GM12878 (cell line): ENCODE data around the gene PRSS37. TPM values are rescaled to one million over a fixed set of nuclear protein-coding genes. Genes with fewer than 3 reads are reported as not detected.
A peak's percentile ranks its signal among the peaks of the same experiment; 100 is the strongest.

Experiments
- BRCA1 ChIP-seq: IDR thresholded peaks from 2 replicates; pipeline ENCODE4 v1.6.1; 2011; ENCODE audit warnings: low read depth, low read length, improper control_type of control experiment
- DPF2 ChIP-seq: fragments of 450-650 bp; IDR thresholded peaks from 2 replicates; pipeline ENCODE4 v1.6.1; 2017; ENCODE audit warnings: mild to moderate bottlenecking
- IKZF2 ChIP-seq, 2 experiments: fragments of 450-650 bp; IDR thresholded peaks; 2 replicates each; pipeline ENCODE4 v1.6.1; 2017; ENCODE audit warnings: mild to moderate bottlenecking in 2 of 2, moderate library complexity in 2 of 2
- MTA3 ChIP-seq: IDR thresholded peaks from 2 replicates; pipeline ENCODE4 v1.6.1; 2012; ENCODE audit warnings: low read length, inconsistent platforms, borderline replicate concordance
- MYB ChIP-seq: fragments of 150-350 bp; IDR thresholded peaks from 2 replicates; pipeline ENCODE4 v1.6.1; 2014; ENCODE audit warnings: mild to moderate bottlenecking, low read depth, low read length, borderline replicate concordance
- NFYA ChIP-seq: IDR thresholded peaks from 2 replicates; pipeline ENCODE4 v1.6.1; 2011; ENCODE audit warnings: low read depth, mild to moderate bottlenecking, low read length, improper control_type of control experiment, borderline replicate concordance
- NR2C2 ChIP-seq: IDR thresholded peaks from 2 replicates; pipeline ENCODE4 v1.6.1; 2011; ENCODE audit warnings: borderline replicate concordance, low read depth; ENCODE audit not compliant: control insufficient read depth, insufficient read length
- RB1 ChIP-seq: fragments of 450-650 bp; formaldehyde crosslinking; IDR thresholded peaks from 2 replicates; pipeline ENCODE4 v1.6.1; 2017; ENCODE audit warnings: mild to moderate bottlenecking, borderline replicate concordance
- RBBP5 ChIP-seq: fragments of 200-600 bp; sonication (generic); conservative IDR thresholded peaks from 2 replicates; pipeline ENCODE4 v1.6.1; 2016
- RFX5 ChIP-seq: IDR thresholded peaks from 2 replicates; pipeline ENCODE4 v1.6.1; 2011; ENCODE audit warnings: low read depth, low read length, improper control_type of control experiment
- RUNX3 ChIP-seq: IDR thresholded peaks from 2 replicates; pipeline ENCODE4 v1.6.1; 2012; ENCODE audit warnings: low read length, inconsistent platforms
- SIN3A ChIP-seq: IDR thresholded peaks from 2 replicates; pipeline ENCODE4 v1.6.1; 2012; ENCODE audit warnings: low read depth, low read length, improper control_type of control experiment
- SPI1 ChIP-seq: IDR thresholded peaks from 2 replicates; pipeline ENCODE4 v1.6.1; 2011; ENCODE audit warnings: low read depth, mild to moderate bottlenecking, low read length, moderate library complexity, borderline replicate concordance; ENCODE audit not compliant: insufficient read depth
- SREBF1 ChIP-seq: IDR thresholded peaks from 2 replicates; pipeline ENCODE4 v1.6.1; 2012; ENCODE audit warnings: mild to moderate bottlenecking, low read length
- SRF ChIP-seq, 2 experiments: IDR thresholded peaks; 2 replicates each; pipeline ENCODE4 v1.6.1; 2011; ENCODE audit warnings: low read depth in 2 of 2, low read length in 2 of 2, mild to moderate bottlenecking in 1 of 2, moderate library complexity in 1 of 2
- STAT3 ChIP-seq: IDR thresholded peaks from 2 replicates; pipeline ENCODE4 v1.6.1; 2011; ENCODE audit warnings: low read depth, low read length, improper control_type of control experiment
- TARDBP ChIP-seq: IDR thresholded peaks from 2 replicates; pipeline ENCODE4 v1.6.1; 2016; ENCODE audit warnings: borderline replicate concordance
- ZNF622 ChIP-seq: fragments of 450-650 bp; IDR thresholded peaks from 2 replicates; pipeline ENCODE4 v1.6.1; 2017; ENCODE audit warnings: mild to moderate bottlenecking, inconsistent platforms
- ZSCAN29 ChIP-seq: fragments of 450-650 bp; IDR thresholded peaks from 2 replicates; pipeline ENCODE4 v1.6.1; 2017; ENCODE audit warnings: mild to moderate bottlenecking, moderate library complexity
- polyA plus RNA-seq, 11 experiments: library from polyadenylated mRNA; depleted of rRNA in 4 of 11; unstranded in 6 of 11; stranded (reverse) in 5 of 11; fragments of >200 nt; fragmentation: Nextera tagmentation in 4 of 11; fragmentation: Illumina TruSeq in 1 of 11; extraction: Ambion mirVana in 4 of 11; extraction: Trizol in 1 of 11; gene quantifications; 1 replicate in 1 of 11; 2 replicates in 10 of 11; pipeline versions ENCODE4 v1.2.1 to v1.2.3, GENCODE V29; 2011 to 2016; ENCODE audit warnings: inconsistent platforms in 2 of 11, missing spikeins in 2 of 11, low read depth in 1 of 11
- total RNA-seq, 4 experiments: library from RNA; depleted of rRNA in 3 of 4; stranded (reverse); fragments of >200 nt in 3 of 4; fragmentation: Illumina TruSeq in 1 of 4; extraction: Trizol in 1 of 4; gene quantifications; 2 replicates each; pipeline versions ENCODE4 v1.2.1 to v1.2.3, GENCODE V29; 2013 to 2021
- TF ChIP-seq, protein P1 (sequence below): fragments of 450-650 bp; conservative IDR thresholded peaks from 2 replicates; pipeline ENCODE4 v1.6.1; 2017; ENCODE audit warnings: mild to moderate bottlenecking, moderate library complexity
- TF ChIP-seq, protein P2 (sequence below): fragments of 450-650 bp; IDR thresholded peaks from 2 replicates; pipeline ENCODE4 v1.6.1; 2018; ENCODE audit warnings: mild to moderate bottlenecking, low read depth, moderate library complexity; ENCODE audit not compliant: partially characterized antibody
- TF ChIP-seq, protein P3 (sequence below): IDR thresholded peaks from 2 replicates; pipeline ENCODE4 v1.6.1; 2012; ENCODE audit warnings: improper control_type of control experiment, low read depth, low read length; ENCODE audit not compliant: insufficient replicate concordance

PRSS37 gene
- total and polyA plus RNA-seq, 10 of the 15 experiments (the other 5 are each of a cell fraction or from before 2014, with no cell fraction given) = not detected

DNA sequence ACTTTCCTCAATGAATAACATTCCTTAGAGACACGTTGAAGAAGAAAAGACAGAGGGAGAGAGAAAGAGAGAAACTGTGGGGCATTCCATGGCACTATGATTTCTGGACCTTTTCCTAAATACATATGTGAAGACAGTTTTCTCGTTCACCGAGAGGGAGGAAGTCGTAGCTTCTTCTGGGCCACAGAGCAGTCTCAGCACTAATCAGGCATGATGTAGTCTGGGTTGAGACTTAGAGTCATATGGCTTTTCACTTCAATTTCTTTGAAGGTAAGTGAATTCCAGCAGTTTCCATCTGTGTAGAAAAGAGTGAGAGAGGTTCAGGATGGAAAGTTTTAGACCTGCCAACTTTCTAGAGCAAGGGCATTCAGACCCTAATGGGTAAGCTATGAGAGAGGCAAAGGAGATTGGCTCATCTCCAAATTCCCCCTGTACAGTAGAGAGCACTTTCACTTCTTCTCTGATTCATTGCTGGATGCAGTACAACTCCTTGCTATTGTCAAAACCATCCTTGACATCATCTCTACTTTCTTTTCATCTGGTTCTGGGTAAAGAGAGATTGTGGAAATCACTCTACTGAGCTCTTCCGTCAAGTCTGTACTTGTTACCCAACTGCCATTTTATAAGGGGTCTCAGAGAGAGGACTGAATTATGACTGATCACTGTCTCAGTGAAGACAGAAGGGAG is 43.4 kb upstream of the PRSS37 start (continued):
- no peak for TF ChIP-seq BRCA1
- 0 out of 2 replicates have a peak, but pooled peaks have one; percentile 32 for TF ChIP-seq DPF2
- TF ChIP-seq SPI1 = peak; percentile 67
- TF ChIP-seq NFYA = no peak
- TF ChIP-seq, protein P1, sequence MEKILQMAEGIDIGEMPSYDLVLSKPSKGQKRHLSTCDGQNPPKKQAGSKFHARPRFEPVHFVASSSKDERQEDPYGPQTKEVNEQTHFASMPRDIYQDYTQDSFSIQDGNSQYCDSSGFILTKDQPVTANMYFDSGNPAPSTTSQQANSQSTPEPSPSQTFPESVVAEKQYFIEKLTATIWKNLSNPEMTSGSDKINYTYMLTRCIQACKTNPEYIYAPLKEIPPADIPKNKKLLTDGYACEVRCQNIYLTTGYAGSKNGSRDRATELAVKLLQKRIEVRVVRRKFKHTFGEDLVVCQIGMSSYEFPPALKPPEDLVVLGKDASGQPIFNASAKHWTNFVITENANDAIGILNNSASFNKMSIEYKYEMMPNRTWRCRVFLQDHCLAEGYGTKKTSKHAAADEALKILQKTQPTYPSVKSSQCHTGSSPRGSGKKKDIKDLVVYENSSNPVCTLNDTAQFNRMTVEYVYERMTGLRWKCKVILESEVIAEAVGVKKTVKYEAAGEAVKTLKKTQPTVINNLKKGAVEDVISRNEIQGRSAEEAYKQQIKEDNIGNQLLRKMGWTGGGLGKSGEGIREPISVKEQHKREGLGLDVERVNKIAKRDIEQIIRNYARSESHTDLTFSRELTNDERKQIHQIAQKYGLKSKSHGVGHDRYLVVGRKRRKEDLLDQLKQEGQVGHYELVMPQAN = no peak
- no peak for TF ChIP-seq MYB
- peak; percentile 65 to 67; a peak in 3 of 4 replicates for TF ChIP-seq IKZF2 (IDR thresholded peaks at IDR 0.05)
- no peak for TF ChIP-seq ZNF622
- TF ChIP-seq RBBP5 = no peak
- no peak for TF ChIP-seq NR2C2
- TF ChIP-seq SIN3A = no peak
- TF ChIP-seq, protein P2, sequence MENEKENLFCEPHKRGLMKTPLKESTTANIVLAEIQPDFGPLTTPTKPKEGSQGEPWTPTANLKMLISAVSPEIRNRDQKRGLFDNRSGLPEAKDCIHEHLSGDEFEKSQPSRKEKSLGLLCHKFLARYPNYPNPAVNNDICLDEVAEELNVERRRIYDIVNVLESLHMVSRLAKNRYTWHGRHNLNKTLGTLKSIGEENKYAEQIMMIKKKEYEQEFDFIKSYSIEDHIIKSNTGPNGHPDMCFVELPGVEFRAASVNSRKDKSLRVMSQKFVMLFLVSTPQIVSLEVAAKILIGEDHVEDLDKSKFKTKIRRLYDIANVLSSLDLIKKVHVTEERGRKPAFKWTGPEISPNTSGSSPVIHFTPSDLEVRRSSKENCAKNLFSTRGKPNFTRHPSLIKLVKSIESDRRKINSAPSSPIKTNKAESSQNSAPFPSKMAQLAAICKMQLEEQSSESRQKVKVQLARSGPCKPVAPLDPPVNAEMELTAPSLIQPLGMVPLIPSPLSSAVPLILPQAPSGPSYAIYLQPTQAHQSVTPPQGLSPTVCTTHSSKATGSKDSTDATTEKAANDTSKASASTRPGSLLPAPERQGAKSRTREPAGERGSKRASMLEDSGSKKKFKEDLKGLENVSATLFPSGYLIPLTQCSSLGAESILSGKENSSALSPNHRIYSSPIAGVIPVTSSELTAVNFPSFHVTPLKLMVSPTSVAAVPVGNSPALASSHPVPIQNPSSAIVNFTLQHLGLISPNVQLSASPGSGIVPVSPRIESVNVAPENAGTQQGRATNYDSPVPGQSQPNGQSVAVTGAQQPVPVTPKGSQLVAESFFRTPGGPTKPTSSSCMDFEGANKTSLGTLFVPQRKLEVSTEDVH = no peak
- TF ChIP-seq RUNX3 = peak; percentile 82; the same call in 1 of the 2 replicates
- TF ChIP-seq RFX5 = no peak
- peak; percentile 43; the same call in 1 of the 2 replicates for TF ChIP-seq MTA3
- TF ChIP-seq, protein P3, sequence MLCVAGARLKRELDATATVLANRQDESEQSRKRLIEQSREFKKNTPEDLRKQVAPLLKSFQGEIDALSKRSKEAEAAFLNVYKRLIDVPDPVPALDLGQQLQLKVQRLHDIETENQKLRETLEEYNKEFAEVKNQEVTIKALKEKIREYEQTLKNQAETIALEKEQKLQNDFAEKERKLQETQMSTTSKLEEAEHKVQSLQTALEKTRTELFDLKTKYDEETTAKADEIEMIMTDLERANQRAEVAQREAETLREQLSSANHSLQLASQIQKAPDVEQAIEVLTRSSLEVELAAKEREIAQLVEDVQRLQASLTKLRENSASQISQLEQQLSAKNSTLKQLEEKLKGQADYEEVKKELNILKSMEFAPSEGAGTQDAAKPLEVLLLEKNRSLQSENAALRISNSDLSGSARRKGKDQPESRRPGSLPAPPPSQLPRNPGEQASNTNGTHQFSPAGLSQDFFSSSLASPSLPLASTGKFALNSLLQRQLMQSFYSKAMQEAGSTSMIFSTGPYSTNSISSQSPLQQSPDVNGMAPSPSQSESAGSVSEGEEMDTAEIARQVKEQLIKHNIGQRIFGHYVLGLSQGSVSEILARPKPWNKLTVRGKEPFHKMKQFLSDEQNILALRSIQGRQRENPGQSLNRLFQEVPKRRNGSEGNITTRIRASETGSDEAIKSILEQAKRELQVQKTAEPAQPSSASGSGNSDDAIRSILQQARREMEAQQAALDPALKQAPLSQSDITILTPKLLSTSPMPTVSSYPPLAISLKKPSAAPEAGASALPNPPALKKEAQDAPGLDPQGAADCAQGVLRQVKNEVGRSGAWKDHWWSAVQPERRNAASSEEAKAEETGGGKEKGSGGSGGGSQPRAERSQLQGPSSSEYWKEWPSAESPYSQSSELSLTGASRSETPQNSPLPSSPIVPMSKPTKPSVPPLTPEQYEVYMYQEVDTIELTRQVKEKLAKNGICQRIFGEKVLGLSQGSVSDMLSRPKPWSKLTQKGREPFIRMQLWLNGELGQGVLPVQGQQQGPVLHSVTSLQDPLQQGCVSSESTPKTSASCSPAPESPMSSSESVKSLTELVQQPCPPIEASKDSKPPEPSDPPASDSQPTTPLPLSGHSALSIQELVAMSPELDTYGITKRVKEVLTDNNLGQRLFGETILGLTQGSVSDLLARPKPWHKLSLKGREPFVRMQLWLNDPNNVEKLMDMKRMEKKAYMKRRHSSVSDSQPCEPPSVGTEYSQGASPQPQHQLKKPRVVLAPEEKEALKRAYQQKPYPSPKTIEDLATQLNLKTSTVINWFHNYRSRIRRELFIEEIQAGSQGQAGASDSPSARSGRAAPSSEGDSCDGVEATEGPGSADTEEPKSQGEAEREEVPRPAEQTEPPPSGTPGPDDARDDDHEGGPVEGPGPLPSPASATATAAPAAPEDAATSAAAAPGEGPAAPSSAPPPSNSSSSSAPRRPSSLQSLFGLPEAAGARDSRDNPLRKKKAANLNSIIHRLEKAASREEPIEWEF = no peak
- TF ChIP-seq TARDBP = 0 out of 2 replicates have a peak, but pooled peaks have one; percentile 37
- TF ChIP-seq ZSCAN29 = no peak
- 0 out of 4 replicates have a peak, but pooled peaks of 1 of the 2 experiments have one; percentile 33 for TF ChIP-seq SRF (IDR thresholded peaks at IDR 0.05; ENCODE audit: low read depth in 2 of 2, low read length in 2 of 2)
- TF ChIP-seq RB1 = no peak
- no peak for TF ChIP-seq STAT3
- no peak for TF ChIP-seq SREBF1
